Ramos (cell line): ENCODE data around the gene CREG1.
"Not testable (repeated sequence)": the region's sequence is repeated elsewhere in the genome, so short reads cannot be mapped to it uniquely, and the experiment has no call there.

Source experiments
- in situ Hi-C: fragments of 300-500 bp; cut with MboI; formaldehyde crosslinking; loops from one replicate; pipeline ENCODE4 v1.14.3; 2022; ENCODE audit warnings: low sequenced_read_pairs; ENCODE audit not compliant: unreplicated experiment

CREG1 gene

GRCh38 chr1:167553136-167554027 is at the start of gene CREG1:
CREG1 (minus strand) TSS chr1:167553762.
- in situ Hi-C loops: no loop called here

- in situ Hi-C loops: loop anchor here (5.0 kb wide), 1 partner anchor 84 kb away; no protein-coding TSS in a partner anchor
These were observed 49.3 kb upstream of the CREG1 start for GRCh38 chr1:167602840-167603239.

GRCh38 chr1:167601442-167602383 is 48.2 kb upstream of the CREG1 start:
- in situ Hi-C loops: loop anchor here (5.0 kb wide), 1 partner anchor 86 kb away; no protein-coding TSS in a partner anchor

- in situ Hi-C loops: loop anchor here (5.0 to 25.0 kb wide), 3 partner anchors 87 to 487 kb away; no protein-coding TSS in a partner anchor
These were observed 46.5 kb upstream of the CREG1 start for GRCh38 chr1:167599957-167600581.

DNA sequence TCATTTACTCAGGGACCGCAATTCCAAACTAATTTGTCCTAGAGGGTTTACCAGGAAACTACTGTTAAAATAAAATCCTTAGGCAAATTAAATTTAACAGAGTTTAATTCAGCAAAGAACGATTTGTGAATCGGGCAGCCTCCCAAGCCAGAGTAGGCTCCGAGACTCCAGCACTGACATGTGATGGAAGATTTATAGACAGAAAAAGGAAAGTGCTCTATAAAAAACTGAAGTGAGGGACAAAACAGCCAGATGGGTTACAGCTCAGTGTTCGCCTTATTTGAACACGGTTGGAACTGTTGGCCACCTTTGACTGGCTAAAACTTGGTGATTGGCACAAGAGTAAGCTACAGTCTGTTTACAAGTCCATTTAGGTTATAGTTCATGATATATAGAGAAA is 41.3 kb upstream of the CREG1 start:
- in situ Hi-C loops: loop anchor here (25.0 kb wide), 2 partner anchors 217 to 492 kb away; no protein-coding TSS in a partner anchor

DNA sequence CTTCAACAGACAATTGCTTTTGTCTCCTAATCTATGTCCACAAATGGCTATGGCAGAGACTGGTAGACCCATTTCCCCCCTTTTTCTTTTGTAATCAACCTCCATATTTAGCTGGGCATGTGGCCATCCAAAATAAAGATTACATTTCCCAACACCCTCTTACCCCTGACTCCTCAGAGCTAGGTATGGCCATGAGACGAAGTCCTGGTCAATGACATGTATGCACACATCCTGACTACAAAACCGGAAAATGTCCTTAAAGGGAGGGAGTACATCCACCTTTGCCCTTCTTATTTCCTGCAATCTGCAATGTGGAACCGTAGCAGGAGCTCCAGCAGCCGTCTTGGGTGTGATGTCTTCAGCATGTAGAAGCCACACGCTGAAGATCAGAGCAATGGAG is 40.3 kb upstream of the CREG1 start:
- in situ Hi-C loops: loop anchor here (25.0 kb wide), 2 partner anchors 218 to 493 kb away; no protein-coding TSS in a partner anchor

DNA sequence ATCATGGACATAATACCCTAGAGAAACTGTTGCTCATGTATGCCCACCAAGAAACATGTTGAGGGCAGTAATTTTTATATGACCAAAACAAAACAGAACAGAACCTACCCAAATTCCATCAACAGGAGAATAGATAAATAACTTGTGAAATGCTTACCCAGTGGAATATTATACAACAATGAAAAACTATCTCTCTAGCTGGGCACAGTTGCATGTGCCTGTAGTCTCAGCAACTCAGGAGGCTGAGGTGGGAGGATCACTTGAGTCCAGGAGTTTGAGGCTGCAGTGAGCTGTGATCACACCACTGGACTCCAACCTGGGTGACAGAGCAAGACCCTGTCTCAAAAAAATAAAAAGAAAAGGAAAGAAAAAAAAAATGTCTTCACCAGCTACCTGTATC is 38.9 kb upstream of the CREG1 start:
- in situ Hi-C loops: loop anchor here (25.0 kb wide), 2 partner anchors 220 to 495 kb away; no protein-coding TSS in a partner anchor

GRCh38 chr1:167588361-167588760 is 34.8 kb upstream of the CREG1 start:
- in situ Hi-C loops: loop anchor here (25.0 kb wide), 2 partner anchors 224 to 499 kb away; no protein-coding TSS in a partner anchor

DNA sequence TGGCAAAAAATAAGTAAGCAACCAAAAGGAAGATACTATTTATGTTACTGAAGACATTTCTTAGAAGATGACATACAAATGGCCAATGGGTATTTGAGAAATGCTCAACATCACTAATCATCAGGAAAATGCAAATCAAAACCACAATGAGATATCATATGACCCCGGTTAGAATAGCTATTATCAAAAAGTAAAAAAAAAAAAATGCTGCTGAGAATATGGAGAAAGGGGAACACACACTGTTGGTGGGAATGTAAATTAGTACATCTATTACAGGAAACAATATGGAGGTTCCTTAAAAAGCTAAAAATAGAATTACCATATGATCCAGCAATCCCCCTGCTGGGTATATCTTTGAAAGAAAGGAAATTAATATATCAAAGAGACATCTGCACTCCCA is 34.3 kb upstream of the CREG1 start:
- in situ Hi-C loops: loop anchor here (25.0 kb wide), 2 partner anchors 224 to 499 kb away; no protein-coding TSS in a partner anchor

DNA sequence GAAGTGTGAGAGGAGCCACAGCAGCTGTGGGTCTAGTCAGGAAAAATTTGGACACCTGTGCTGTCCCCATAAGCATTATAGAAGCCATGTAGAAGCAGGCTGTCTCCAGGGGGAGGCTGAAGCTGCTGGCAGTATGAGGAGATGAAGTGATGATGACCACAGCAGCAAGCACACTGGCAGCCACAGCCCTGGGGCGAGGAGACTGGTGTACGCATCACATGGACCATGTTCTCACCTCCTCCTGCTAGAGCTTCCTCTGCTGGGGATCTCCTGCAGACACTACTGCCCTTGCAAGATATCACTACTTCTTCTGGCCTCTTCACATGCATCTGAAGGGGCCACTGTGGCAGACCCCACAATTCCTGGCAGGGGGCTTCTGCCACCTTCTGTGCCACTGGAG is 33.8 kb upstream of the CREG1 start:
- in situ Hi-C loops: loop anchor here (25.0 kb wide), 2 partner anchors 225 to 500 kb away; no protein-coding TSS in a partner anchor

DNA sequence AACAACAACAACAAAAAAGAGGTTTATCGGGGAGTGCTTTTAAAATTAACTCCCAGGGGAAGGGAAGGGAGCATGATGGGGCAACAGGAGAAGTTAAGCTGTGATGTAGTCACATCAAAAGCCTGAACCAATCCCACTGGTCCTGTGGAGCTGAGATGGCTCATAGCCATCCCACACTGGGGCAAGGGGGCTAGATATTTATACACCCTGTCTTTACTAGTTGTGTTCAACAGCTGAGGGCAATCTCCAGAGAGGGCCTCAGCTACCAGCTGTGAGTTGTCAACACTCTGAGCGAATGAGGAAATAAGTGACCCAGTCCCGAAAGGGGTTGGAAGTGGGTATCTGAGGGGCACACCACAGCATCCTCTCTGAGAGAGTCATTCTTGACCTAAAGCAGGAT is 31.0 kb upstream of the CREG1 start:
- in situ Hi-C loops: loop anchor here (25.0 kb wide), 2 partner anchors 228 to 503 kb away; no protein-coding TSS in a partner anchor

GRCh38 chr1:167582722-167583121 is 29.2 kb upstream of the CREG1 start:
- in situ Hi-C loops: loop anchor here (25.0 kb wide), 2 partner anchors 230 to 505 kb away; no protein-coding TSS in a partner anchor

DNA sequence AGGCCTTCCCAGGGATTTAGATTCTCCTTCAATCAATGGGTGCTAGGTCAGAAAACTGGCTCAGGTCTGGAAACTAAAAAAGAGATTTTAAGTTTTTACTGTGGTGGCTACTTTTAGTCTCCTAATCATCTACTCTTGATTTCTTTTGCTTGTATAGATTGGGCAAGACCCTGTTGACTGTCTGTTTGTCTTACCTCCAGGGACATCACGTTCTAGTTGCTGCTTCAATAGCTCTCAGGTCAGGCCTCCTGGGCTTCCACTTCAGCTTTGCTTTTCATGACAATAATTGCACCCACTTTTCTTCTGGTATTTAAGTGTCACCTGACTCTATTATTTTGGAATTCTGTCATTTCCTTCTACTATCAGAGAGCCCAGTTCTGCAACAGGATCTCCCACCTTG is 28.5 kb upstream of the CREG1 start:
- in situ Hi-C loops: loop anchor here (25.0 kb wide), 2 partner anchors 230 to 505 kb away; no protein-coding TSS in a partner anchor

DNA sequence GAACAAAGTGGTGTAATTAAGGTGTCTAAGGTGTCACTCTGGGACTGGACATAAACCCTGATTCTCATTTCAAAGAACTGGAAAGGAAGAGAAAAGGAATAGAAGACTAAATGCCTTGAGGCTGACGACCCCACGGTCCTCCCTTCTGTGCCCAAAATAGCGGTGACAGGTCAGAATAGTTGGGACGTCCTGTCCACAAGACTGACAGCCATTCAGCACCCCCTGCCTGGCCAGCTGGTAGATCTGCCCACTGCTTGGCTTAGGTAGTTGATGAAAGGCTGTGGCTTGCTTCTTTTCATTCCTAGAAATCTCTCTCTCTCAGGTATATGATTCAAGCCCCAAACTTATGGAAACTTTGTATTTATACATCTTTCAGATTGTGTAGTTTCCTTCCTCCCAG is 26.4 kb upstream of the CREG1 start:
- in situ Hi-C loops: loop anchor here (25.0 kb wide), 2 partner anchors 232 to 507 kb away; no protein-coding TSS in a partner anchor

- in situ Hi-C loops: loop anchor here (25.0 kb wide), 2 partner anchors 233 to 508 kb away; no protein-coding TSS in a partner anchor
These were observed 25.5 kb upstream of the CREG1 start for GRCh38 chr1:167578939-167579521.

DNA sequence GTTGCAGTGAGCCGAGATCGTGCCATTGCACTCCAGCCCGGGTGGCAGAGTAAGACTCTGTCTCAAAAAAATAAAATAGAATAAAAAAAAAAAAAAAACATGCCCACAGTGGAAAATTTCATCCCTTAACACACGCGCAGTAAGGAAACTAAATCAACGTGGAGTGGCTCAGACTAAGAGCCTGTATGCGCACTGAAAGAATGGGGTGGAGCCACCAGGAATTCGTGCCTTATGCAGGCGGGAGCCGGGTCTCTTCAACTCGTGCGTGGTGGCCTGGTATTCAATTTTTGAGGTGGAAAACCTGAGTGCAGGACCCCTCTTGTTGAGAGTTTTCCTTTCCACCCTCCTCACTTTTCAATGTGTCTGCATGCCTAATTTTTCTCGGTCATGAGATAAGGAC is 22.1 kb upstream of the CREG1 start:
- in situ Hi-C loops: loop anchor here (25.0 kb wide), 2 partner anchors 237 to 512 kb away; no protein-coding TSS in a partner anchor

- in situ Hi-C loops: no loop called here
These were observed 19.5 kb upstream of the CREG1 start for GRCh38 chr1:167573035-167573434.

GRCh38 chr1:167570712-167571111 is 17.1 kb upstream of the CREG1 start:
- in situ Hi-C loops: not testable (repeated sequence)

DNA sequence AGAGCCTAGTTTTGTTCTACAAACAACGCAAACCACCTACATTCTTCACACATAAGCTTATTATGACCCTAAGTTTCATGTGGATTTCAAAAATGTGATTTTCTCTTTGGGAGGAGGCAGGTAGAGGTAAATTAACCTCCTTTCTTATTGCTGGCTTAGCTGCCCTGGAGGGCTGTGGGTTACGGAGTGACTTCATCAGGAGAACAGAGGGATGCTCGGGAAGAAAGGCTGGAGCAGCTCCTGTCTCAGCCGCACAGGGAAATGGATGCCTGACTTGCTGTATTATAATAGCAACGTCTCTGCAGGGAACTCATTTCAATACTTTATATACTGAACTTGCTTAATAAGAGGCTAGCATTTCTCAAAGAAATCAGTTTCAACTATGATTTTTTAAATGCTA is 14.1 kb upstream of the CREG1 start:
- in situ Hi-C loops: no loop called here
